VCaP (cell line): Measurements from ENCODE around the gene ATF6.

ENCODE experiments used
- H3K27ac ChIP-seq: fragments of 450-650 bp; 2 replicates; pipeline ENCODE4 v1.5.1; 2017
- CTCF ChIP-seq: fragments of 450-650 bp; conservative IDR thresholded peaks from 2 replicates; pipeline ENCODE4 v1.5.1; 2017; ENCODE audit warnings: mild to moderate bottlenecking, moderate library complexity

Gene ATF6

GRCh38 chr1:161962091-161962887, 196.2 kb downstream of the ATF6 start:
- no peak for TF ChIP-seq CTCF
- H3K27ac ChIP-seq: no peak overlapping the region

- TF ChIP-seq CTCF: no peak
Observed at GRCh38 chr1:161966067-161966466, 199.9 kb downstream of the ATF6 start.

GRCh38 chr1:161970036-161970435, 203.9 kb downstream of the ATF6 start:
- TF ChIP-seq CTCF: no peak
- H3K27ac ChIP-seq: no peak overlapping the region

More at GRCh38 chr1:161966067-161966466, 199.9 kb downstream of the ATF6 start:
- H3K27ac ChIP-seq: no peak overlapping the region

- TF ChIP-seq CTCF: no peak
- no peak overlapping the region for H3K27ac ChIP-seq
Observed at GRCh38 chr1:161970633-161971032, 204.5 kb downstream of the ATF6 start.

- TF ChIP-seq CTCF: no peak
- no peak overlapping the region for H3K27ac ChIP-seq
Observed at GRCh38 chr1:161972828-161973227, 206.7 kb downstream of the ATF6 start.

GRCh38 chr1:161973924-161974845, 208.1 kb downstream of the ATF6 start:
- TF ChIP-seq CTCF: no peak
- no peak overlapping the region for H3K27ac ChIP-seq
